SK-N-SH (cell line): ENCODE measurements around the gene THOP1. TPM values are rescaled to one million over a fixed set of nuclear protein-coding genes. Genes with fewer than 3 reads are reported as not detected.
A peak's percentile ranks its signal among the peaks of the same experiment; 100 is the strongest.

Source experiments
- CTCF ChIA-PET: fragments of 300-600, 350-600 bp; formaldehyde crosslinking; extraction: SDS; loops from one replicate; lab custom pipeline; 2021; lab: Yijun Ruan, JAX
- POLR2A ChIA-PET: fragments of 350-600 bp; sonication (Branson Sonifier 250); formaldehyde crosslinking; extraction: SDS; loops from one replicate; lab custom pipeline; 2020; ENCODE audit warnings: antibody characterized with exemption, inconsistent platforms; lab: Yijun Ruan, JAX
- DNase-seq: peaks from one replicate; pipeline ENCODE4 v3.0.0; 2012
- H2AFZ ChIP-seq: fragments of 200-600 bp; sonication (generic); 2 replicates; pipeline ENCODE4 v1.8.1; 2016; ENCODE audit warnings: antibody characterized with exemption, mild to moderate bottlenecking, low read depth
- H3F3A ChIP-seq: fragments of 200-600 bp; sonication (generic); replicated peaks from 2 replicates; pipeline ENCODE3; 2016; ENCODE audit warnings: antibody characterized with exemption, mild to moderate bottlenecking; ENCODE audit not compliant: insufficient read depth
- H3K27ac ChIP-seq, 2 experiments: fragments of 200-500 bp in 1 of 2; fragments of 200-600 bp in 1 of 2; sonication (Bioruptor generic) in 1 of 2; sonication (generic), shearing (Covaris generic) in 1 of 2; 2 replicates each; pipeline versions ENCODE4 v1.5.1 to v1.6.1; 2014 to 2016; ENCODE audit warnings: low read depth in 2 of 2, inconsistent platforms in 1 of 2, low read length in 1 of 2, mild to moderate bottlenecking in 1 of 2, mixed read lengths in 1 of 2
- H3K27me3 ChIP-seq: fragments of 200-600 bp; sonication (generic), shearing (Covaris generic); 2 replicates; pipeline ENCODE4 v1.6.1; 2016; ENCODE audit warnings: mixed run types; ENCODE audit not compliant: insufficient read depth
- H3K36me3 ChIP-seq, 2 experiments: fragments of 200-500 bp in 1 of 2; fragments of 200-600 bp in 1 of 2; sonication (Bioruptor generic) in 1 of 2; sonication (generic) in 1 of 2; replicated peaks in 1 of 2; 2 replicates each; pipeline versions ENCODE3 to v1.5.1; 2014 to 2016; ENCODE audit warnings: low read length in 1 of 2, mild to moderate bottlenecking in 1 of 2; ENCODE audit not compliant: insufficient read depth in 2 of 2, control insufficient read depth in 1 of 2
- H3K4me1 ChIP-seq, 2 experiments: fragments of 200-500 bp in 1 of 2; fragments of 200-600 bp in 1 of 2; sonication (Bioruptor generic) in 1 of 2; sonication (generic), shearing (Covaris generic) in 1 of 2; 2 replicates each; pipeline versions ENCODE4 v1.5.1 to v1.6.1; 2014 to 2016; ENCODE audit warnings: low read depth in 1 of 2, low read length in 1 of 2, mixed run types in 1 of 2; ENCODE audit not compliant: insufficient read depth in 2 of 2, control insufficient read depth in 1 of 2
- H3K4me2 ChIP-seq: fragments of 200-600 bp; sonication (generic), shearing (Covaris generic); 2 replicates; pipeline ENCODE4 v1.6.1; 2017; ENCODE audit warnings: mixed run types
- H3K4me3 ChIP-seq, 2 experiments: fragments of 200-500 bp in 1 of 2; fragments of 200-600 bp in 1 of 2; sonication (Bioruptor generic) in 1 of 2; sonication (generic), shearing (Covaris generic) in 1 of 2; 2 replicates each; pipeline versions ENCODE4 v1.5.1 to v1.8.1; 2014 to 2016; ENCODE audit warnings: low read depth in 2 of 2, inconsistent platforms in 1 of 2, low read length in 1 of 2, mild to moderate bottlenecking in 1 of 2, mixed read lengths in 1 of 2, moderate library complexity in 1 of 2
- H3K79me2 ChIP-seq: fragments of 200-600 bp; sonication (generic); 2 replicates; pipeline ENCODE4 v1.8.1; 2017; ENCODE audit warnings: mild to moderate bottlenecking; ENCODE audit not compliant: insufficient read depth
- H3K9ac ChIP-seq: fragments of 200-600 bp; sonication (generic); 2 replicates; pipeline ENCODE4 v1.6.1; 2017; ENCODE audit warnings: mixed run types
- H3K9me2 ChIP-seq: fragments of 200-600 bp; sonication (generic); 2 replicates; pipeline ENCODE4 v1.6.1; 2017; ENCODE audit warnings: mixed run types
- H3K9me3 ChIP-seq: fragments of 200-600 bp; sonication (generic); 2 replicates; pipeline ENCODE4 v1.6.1; 2017; ENCODE audit warnings: mixed run types, mild to moderate bottlenecking, moderate library complexity
- H4K20me1 ChIP-seq: fragments of 200-600 bp; sonication (generic); 2 replicates; pipeline ENCODE4 v1.6.1; 2017; ENCODE audit warnings: mild to moderate bottlenecking, mixed run types; ENCODE audit not compliant: insufficient read depth
- CHD2 ChIP-seq: fragments of 150-350 bp; IDR thresholded peaks from 2 replicates; pipeline ENCODE4 v1.6.1; 2018; ENCODE audit warnings: low read length; ENCODE audit not compliant: partially characterized antibody
- ELF1 ChIP-seq: IDR thresholded peaks from 2 replicates; pipeline ENCODE4 v1.4.0; 2012
- EZH2phosphoT487 ChIP-seq: fragments of 200-600 bp; sonication (generic); IDR thresholded peaks from 2 replicates; pipeline ENCODE4 v1.6.1; 2017; ENCODE audit warnings: low read depth, mixed run types, mild to moderate bottlenecking, antibody characterized with exemption, moderate library complexity, borderline replicate concordance
- FOXJ3 ChIP-seq: sonication (generic); formaldehyde crosslinking; IDR thresholded peaks from 2 replicates; pipeline ENCODE4 v1.5.1; 2020; ENCODE audit warnings: mild to moderate bottlenecking, missing genetic modification reagents
- GATA2 ChIP-seq: sonication (generic); formaldehyde crosslinking; IDR thresholded peaks from 2 replicates; pipeline ENCODE4 v1.5.0; 2020; ENCODE audit warnings: mild to moderate bottlenecking, missing genetic modification reagents
- NRF1 ChIP-seq: IDR thresholded peaks from 2 replicates; pipeline ENCODE4 v1.6.1; 2012; ENCODE audit warnings: low read depth, mild to moderate bottlenecking, low read length
- POLR2AphosphoS5 ChIP-seq: IDR thresholded peaks from 2 replicates; pipeline ENCODE4 v1.6.1; 2012; ENCODE audit warnings: low read depth, low read length
- RCOR1 ChIP-seq: fragments of 150-350 bp; IDR thresholded peaks from 2 replicates; pipeline ENCODE4 v1.6.1; 2017; ENCODE audit warnings: antibody characterized with exemption, low read length
- SIN3A ChIP-seq: IDR thresholded peaks from 2 replicates; pipeline ENCODE4 v1.6.1; 2012; ENCODE audit warnings: low read depth, mild to moderate bottlenecking, low read length, moderate library complexity, borderline replicate concordance
- SMC3 ChIP-seq: IDR thresholded peaks from 2 replicates; pipeline ENCODE4 v1.6.1; 2012; ENCODE audit warnings: low read depth, low read length, improper control_type of control experiment
- TAF1 ChIP-seq: IDR thresholded peaks from 2 replicates; pipeline ENCODE4 v1.6.1; 2012; ENCODE audit warnings: low read depth, mild to moderate bottlenecking, low read length, moderate library complexity, borderline replicate concordance
- whole genome bisulfite sequencing: methylation state at CpG from one replicate; pipeline ENCODE4 v1.1.6; 2017; ENCODE audit warnings: low lambda C conversion rate; 5-methylcytosine and 5-hydroxymethylcytosine counted together
- polyA plus RNA-seq, 3 experiments: library from polyadenylated mRNA; depleted of rRNA; stranded (reverse); fragments of >200 nt; gene quantifications; 2 replicates each; pipeline ENCODE4 v1.2.3, GENCODE V29; 2012
- TF ChIP-seq, protein P1 (sequence below): IDR thresholded peaks from 2 replicates; pipeline ENCODE4 v1.4.0; 2012; ENCODE audit warnings: low read depth, borderline replicate concordance
- TF ChIP-seq, protein P2 (sequence below): IDR thresholded peaks from 2 replicates; pipeline ENCODE4 v1.4.0; 2012; ENCODE audit warnings: low read depth
- TF ChIP-seq, protein P3 (sequence below): IDR thresholded peaks from 2 replicates; pipeline ENCODE4 v1.4.0; 2012; ENCODE audit warnings: low read depth, borderline replicate concordance
- TF ChIP-seq, protein P4 (sequence below): IDR thresholded peaks from 2 replicates; pipeline ENCODE4 v1.6.1; 2012; ENCODE audit warnings: mild to moderate bottlenecking, low read depth, low read length, moderate library complexity

Gene THOP1
- polyA plus RNA-seq, 1 of the 3 experiments (the other 2 are of a cell fraction), result 138 TPM

DNA sequence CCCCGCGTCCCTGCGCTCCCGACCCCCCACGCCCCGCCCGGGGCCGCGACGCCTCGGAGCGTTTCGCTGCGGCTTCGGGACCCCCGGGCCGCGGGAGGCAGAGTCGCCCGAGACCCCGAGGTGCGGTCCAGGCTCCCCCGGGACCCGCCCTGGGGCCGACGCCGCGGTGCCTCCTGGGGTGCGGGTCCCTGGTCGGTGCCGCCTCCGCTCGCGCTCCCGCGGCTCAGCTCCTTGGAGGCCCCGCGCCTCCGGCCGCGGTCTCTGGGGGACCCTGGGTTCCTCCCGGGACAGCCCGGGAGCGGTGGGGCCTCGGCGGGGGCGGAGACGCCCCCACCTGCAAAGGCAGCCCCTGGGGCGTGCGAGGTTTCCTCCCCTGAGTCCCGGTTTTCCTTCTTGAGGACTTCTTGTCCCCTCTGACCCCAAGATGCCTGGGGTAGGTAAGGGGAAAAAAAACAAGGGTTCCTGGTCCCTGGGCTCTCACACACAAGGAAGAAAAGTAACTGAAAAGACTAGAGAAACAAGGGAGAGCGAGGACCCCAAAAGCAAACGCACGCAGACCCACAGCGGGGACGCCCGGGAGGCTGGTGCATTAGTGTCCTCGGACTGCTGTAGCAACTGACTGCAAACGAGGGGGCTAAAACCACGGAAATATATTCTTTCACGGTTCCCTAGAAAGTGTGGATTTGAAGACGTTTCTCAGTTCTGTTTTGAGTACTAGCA lies 56.7 kb downstream of the THOP1 start:
- no peaks in the 10 kb centered on the region for H3K9me2 ChIP-seq
- 33% methylated on average over 18 of the region's 62 CpGs for WGBS
- peak overlapping the region; percentile 66 to 84 for H3K4me3 ChIP-seq
- peak; percentile 65 for DNase-seq
- peak overlapping the region; percentile 35; the same call in 1 of the 2 replicates for H2AFZ ChIP-seq
- H4K20me1 ChIP-seq, result no peaks in the 10 kb centered on the region
- H3K4me1 ChIP-seq, result peaks cover 0 to 5% of the 10 kb centered on the region in 2 experiments; a peak in 1 of 4 replicates
- POLR2A ChIA-PET, result interaction anchor here (1.0 to 1.3 kb wide), 2 partner anchors 48 to 108 kb away, joined by 3 to 9 read pairs; no protein-coding TSS in a partner anchor
- peak overlapping the region; percentile 99 for H3K4me2 ChIP-seq
- peaks cover 5% of the 10 kb centered on the region for H3F3A ChIP-seq
- TF ChIP-seq, protein P1, sequence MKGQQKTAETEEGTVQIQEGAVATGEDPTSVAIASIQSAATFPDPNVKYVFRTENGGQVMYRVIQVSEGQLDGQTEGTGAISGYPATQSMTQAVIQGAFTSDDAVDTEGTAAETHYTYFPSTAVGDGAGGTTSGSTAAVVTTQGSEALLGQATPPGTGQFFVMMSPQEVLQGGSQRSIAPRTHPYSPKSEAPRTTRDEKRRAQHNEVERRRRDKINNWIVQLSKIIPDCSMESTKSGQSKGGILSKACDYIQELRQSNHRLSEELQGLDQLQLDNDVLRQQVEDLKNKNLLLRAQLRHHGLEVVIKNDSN, result no peak
- TF ChIP-seq, protein P2, sequence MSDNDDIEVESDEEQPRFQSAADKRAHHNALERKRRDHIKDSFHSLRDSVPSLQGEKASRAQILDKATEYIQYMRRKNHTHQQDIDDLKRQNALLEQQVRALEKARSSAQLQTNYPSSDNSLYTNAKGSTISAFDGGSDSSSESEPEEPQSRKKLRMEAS, result no peak
- TF ChIP-seq POLR2AphosphoS5 (no peak), FOXJ3 (no peak), SMC3 (no peak), GATA2 (CRISPR knock-in tag) (no peak), ELF1 (no peak), SIN3A (no peak), TAF1 (no peak), CHD2 (no peak), NRF1 (no peak), EZH2phosphoT487 (no peak), RCOR1 (no peak)
- TF ChIP-seq, protein P3, sequence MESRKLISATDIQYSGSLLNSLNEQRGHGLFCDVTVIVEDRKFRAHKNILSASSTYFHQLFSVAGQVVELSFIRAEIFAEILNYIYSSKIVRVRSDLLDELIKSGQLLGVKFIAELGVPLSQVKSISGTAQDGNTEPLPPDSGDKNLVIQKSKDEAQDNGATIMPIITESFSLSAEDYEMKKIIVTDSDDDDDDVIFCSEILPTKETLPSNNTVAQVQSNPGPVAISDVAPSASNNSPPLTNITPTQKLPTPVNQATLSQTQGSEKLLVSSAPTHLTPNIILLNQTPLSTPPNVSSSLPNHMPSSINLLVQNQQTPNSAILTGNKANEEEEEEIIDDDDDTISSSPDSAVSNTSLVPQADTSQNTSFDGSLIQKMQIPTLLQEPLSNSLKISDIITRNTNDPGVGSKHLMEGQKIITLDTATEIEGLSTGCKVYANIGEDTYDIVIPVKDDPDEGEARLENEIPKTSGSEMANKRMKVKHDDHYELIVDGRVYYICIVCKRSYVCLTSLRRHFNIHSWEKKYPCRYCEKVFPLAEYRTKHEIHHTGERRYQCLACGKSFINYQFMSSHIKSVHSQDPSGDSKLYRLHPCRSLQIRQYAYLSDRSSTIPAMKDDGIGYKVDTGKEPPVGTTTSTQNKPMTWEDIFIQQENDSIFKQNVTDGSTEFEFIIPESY, result no peak
- TF ChIP-seq, protein P4, sequence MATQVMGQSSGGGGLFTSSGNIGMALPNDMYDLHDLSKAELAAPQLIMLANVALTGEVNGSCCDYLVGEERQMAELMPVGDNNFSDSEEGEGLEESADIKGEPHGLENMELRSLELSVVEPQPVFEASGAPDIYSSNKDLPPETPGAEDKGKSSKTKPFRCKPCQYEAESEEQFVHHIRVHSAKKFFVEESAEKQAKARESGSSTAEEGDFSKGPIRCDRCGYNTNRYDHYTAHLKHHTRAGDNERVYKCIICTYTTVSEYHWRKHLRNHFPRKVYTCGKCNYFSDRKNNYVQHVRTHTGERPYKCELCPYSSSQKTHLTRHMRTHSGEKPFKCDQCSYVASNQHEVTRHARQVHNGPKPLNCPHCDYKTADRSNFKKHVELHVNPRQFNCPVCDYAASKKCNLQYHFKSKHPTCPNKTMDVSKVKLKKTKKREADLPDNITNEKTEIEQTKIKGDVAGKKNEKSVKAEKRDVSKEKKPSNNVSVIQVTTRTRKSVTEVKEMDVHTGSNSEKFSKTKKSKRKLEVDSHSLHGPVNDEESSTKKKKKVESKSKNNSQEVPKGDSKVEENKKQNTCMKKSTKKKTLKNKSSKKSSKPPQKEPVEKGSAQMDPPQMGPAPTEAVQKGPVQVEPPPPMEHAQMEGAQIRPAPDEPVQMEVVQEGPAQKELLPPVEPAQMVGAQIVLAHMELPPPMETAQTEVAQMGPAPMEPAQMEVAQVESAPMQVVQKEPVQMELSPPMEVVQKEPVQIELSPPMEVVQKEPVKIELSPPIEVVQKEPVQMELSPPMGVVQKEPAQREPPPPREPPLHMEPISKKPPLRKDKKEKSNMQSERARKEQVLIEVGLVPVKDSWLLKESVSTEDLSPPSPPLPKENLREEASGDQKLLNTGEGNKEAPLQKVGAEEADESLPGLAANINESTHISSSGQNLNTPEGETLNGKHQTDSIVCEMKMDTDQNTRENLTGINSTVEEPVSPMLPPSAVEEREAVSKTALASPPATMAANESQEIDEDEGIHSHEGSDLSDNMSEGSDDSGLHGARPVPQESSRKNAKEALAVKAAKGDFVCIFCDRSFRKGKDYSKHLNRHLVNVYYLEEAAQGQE, result no peak
- peaks cover 0 to 8% of the 10 kb centered on the region in 2 experiments for H3K36me3 ChIP-seq
- H3K79me2 ChIP-seq, result peaks cover 44% of the 10 kb centered on the region
- H3K9me3 ChIP-seq, result 0 out of 2 replicates have a peak, but pooled peaks cover 1% of the 10 kb centered on the region
- H3K27me3 ChIP-seq, result no peaks in the 10 kb centered on the region
- H3K9ac ChIP-seq, result peak overlapping the region; percentile 75
- CTCF ChIA-PET, result interaction anchor here (0.5 to 1.5 kb wide), 9 partner anchors 8 to 543 kb away, joined by 3 to 13 read pairs (median 3); partner anchors contain the start of gene ZNF554
- peak overlapping the region in 1 of 2 experiments; percentile 47; a peak in 1 of 4 replicates for H3K27ac ChIP-seq
